Activated T-cell treated with anti-CD3 and anti-CD28 coated beads, Interleukin-2, amount 50 U/mL, for 1 hour (primary cell): Measurements from ENCODE around the gene HOXC9.

Experiments used
- DNase-seq: peaks from one replicate; pipeline ENCODE4 v3.0.0-alpha.2; 2020

Gene HOXC9

DNA sequence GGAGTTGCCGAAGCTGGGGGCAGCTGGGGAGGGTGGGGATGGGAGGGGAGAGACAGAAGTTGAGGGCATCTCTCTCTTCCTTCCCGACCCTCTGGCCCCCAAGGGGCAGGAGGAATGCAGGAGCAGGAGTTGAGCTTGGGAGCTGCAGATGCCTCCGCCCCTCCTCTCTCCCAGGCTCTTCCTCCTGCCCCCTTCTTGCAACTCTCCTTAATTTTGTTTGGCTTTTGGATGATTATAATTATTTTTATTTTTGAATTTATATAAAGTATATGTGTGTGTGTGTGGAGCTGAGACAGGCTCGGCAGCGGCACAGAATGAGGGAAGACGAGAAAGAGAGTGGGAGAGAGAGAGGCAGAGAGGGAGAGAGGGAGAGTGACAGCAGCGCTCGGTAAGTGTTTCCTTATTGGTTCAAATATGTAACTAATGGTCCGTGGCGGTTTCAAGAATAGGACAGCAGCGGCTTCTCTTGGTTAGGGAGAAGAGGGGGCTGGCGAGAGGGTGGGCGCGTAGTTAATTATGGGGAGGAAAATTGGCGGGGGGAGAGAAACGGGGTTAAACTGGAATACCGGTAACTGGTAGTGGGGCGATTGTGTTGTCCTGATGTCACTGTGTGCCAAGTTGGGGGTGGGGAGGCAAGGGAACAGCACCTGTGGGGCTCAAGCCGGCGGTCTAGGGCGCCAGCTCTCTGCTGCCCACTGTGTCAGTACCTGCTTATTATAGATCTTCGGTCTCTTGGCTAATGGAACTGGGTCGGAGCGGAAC is 17.2 kb downstream of the HOXC9 start:
- DNase-seq, result no peak

GRCh38 chr12:54017878-54018467 is 18.0 kb downstream of the HOXC9 start:
- peak; percentile 69 for DNase-seq

- DNase-seq, result no peak
These were observed 18.6 kb downstream of the HOXC9 start for GRCh38 chr12:54018468-54018984.

DNA sequence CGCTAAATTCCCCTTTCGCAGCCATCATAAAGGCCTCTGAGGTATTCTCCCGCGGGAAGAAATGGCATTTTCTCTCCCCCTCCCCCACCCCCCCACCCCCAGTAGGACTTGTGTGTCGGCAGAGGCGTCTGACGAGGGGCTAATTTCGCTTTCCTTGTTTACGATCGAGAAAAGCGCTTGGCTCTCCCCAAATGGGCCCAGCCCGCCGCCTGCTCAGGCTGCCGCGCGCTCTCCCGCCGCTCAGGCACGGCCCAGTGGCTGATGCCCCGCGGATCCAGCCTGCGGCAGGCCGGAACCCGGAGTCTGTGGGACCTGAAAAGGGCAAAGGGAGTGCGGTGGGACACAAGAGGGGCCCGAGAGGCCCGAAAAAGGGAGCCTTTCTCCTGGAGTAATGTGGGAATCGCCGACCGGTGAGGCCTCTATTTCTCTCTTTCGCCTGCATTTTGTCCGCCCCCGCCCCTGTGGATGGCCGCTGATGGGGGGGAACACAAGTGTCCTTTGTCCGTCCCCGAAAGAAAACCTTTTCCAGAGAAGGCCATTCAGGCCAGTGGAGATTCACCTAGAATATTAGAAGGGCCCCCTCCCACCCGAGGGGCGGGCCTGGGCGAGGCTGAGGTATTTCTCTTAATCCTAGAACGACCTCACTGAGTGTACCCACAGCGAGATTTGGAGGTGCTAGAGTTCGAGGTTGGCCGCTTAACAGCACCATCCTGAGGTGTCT is 19.3 kb downstream of the HOXC9 start:
- no peak for DNase-seq

DNA sequence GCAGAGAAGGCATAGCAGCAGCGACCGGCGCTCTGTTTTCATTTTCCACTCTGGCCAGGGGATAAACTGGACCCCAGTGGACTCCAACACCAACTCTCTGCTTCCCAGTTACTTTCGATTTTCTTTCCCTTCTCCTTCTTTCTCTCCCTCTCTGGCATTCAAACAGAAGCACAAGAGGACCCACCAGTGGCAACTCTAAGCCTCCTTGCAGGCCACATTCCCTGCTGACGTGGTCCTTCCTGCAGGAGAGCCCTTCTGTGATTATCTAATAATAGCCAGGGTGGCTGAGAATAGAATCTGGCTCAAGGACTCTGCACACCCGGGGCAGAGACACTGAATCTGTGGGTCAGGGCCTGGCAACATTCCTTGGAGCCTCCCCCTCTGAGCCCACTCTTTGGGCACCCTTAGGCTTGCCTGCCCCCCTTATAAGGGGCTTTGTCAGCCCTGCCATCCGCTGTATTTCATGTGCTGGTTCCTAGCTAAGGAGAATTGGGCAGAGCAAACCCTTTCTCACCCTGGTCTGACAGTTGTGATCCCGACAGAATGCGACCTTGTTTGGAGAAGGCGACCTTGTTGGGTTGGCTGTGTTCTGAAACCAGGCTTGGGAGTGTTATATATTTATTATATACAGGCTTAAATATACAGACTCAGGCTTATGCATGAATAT is 20.1 kb downstream of the HOXC9 start:
- no peak for DNase-seq

DNA sequence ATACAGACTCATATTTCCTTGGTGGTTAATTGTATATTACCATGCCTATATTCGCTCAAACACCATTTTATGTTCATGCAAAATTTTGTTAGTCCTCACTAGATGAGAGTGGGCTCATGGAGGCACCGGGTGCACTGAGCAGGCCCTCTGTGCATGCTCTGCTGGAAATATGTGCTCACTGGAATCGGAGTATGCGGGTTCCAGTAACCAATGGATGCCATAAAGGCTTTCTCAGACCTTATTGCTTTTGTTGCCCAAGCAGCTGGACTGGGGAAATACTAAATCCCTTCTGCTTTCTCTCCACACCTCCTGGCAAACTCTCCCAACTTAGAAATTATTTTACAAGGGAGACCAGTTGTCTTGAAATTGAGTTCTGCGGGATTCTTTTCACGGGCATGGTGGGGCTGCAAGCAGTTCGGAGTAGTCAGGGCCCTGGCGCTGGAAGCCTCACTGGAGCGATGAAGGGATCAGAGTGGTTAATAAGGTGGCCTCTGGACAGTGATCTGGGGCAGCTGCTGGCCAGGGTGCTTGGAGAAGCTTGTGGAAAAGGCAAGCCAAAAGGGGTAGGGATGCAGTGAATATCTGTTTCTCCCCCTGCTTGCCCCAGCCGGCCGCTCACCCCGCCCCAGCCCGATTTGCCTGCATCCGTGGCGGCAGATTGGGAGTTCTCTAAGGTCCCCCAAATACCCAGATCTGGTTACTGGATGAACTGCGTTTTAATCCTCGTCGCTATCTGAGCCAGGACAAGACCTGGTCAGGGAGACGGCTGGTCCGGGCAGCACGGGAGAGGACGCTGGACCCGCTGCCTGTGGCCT is 20.8 kb downstream of the HOXC9 start:
- no peak for DNase-seq

- no peak for DNase-seq
These were observed 21.6 kb downstream of the HOXC9 start for GRCh38 chr12:54021432-54022013.

GRCh38 chr12:54022960-54023884 is 23.3 kb downstream of the HOXC9 start:
- DNase-seq, result no peak

- no peak for DNase-seq
These were observed 24.2 kb downstream of the HOXC9 start for GRCh38 chr12:54024127-54024526.

DNA sequence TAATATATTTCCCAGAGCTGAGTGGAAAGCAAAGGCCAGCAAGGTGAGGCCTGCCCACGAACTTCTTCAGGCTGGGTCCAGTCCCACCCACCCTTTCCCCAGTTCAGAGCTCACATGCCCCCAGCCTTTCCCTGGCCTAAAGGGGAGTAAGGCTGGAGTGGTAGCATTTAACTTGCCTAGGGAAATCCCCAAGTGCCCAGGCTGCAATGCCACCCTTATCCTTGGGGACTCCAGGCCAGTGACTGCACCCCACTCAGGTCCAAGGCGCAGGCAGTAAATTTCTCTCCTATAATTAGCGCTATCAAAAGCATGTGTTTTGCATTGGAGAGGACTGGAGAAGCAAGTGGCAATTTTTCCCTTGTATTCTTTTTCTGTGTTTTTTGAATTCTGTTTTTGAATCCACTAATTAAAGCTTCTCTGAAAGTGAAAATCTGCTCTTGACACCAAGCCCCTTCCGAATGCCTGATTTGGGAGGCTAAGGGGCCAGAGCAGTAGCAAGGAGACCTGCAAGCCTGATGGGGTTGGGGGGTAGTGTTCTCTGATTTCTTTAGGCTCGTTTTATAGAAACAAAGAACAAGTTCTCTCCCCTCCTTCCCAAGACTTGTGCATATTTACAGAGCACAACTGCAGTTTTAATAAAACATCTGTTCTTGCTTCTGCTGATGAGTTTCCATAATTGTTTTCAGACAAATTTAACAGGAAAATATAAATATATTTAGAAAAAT is 24.8 kb downstream of the HOXC9 start:
- DNase-seq, result no peak

DNA sequence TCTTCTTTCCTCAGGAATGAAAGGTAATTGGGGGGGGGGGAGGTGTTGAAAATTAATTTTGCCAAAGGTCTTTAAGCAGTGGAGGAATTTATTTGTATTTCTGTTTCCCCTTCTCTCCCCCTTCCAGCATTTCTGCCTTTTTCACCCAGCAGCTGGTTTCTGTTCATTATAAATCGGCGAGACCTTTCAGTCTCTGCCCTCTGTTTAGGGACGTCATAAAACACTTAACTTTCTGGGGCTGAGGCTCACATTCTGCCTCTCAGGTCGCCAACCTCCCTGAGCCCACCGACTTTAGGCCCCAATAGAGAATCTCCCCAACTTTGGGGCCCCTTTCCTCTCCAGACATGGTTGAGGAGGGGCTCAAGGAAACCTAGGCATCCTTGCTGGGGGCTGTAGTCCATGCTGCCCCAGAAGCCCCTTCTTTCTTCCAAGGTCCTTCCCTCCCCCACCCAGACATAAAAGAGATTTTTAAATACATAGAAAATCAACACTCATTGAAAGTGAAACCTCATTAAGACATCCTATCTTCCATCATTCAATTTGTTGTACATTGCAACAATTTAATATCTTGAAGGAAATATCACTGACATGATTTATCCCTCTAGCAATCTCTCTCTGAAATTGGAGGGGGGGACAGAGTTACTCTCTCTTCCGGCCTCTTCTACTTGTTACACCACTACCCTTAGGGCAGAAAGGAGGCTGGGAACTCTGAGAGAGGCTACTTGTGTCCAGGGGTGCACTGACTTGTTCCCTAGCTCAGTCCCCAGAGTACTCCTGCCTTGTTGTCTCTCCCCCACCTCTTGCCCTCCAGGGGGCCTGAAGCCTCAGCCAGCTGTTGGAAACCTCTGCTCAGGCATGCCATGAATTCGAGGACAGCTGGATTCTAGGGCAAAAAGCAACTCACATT is 25.8 kb downstream of the HOXC9 start:
- no peak for DNase-seq

DNA sequence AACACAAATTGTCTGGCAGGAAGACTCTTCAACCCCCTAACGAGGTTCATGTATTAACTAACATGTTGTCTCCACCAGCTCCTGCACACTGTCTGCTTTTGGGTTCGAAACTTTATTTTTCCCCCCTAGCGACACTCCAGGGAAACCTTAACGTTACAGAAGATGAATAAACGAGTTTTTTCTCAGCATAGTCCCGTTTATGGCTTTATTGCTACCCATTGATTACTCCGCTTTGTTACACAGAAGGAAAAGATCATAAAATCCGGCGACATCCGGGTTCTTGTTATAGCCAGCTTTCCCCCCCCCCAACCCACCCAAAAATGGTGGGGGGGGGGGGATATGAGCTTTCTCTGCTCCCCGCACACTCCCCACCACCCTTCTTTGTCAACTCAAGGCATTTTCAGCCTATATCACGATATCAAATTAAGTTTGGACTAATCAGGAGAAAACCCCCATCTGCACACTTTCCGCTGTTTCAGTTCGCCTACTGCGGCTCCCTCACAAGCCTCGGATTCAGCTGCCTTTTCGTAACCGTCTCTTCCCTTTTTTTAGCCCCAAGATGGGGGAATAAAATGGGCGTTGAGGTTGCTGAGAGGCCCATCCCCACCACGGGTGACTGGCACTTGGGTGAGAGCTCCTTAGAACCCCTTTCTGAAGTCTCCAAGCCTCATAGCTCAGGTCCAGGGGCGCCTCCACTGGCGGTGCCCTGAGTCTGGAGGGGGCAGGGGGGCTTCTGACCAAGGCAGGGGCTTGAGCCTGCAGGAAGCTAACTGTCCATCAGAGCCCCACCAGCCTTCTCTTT is 26.9 kb downstream of the HOXC9 start:
- DNase-seq, result no peak

DNA sequence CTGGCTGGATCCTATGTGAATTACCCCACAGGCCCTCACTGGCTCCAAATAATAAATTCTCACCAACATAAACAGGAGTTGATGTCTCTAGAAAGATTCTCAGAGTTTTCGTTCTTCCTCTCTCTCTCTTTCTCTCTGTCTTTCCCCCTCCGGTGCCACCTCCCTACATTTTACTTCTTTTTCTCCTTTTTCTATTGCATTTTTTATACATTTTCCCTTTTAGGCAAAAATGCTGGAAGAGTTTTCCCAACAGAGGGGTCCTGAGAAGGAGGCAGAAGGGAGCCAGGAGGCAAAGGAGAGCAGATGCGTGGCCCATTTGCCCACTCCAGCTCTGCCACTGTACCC is 27.5 kb downstream of the HOXC9 start:
- DNase-seq, result no peak

- DNase-seq, result no peak
These were observed 28.6 kb downstream of the HOXC9 start, which contains the start of gene HOXC6 for GRCh38 chr12:54028314-54029201. TSS of gene HOXC6 (plus strand) at chr12:54028440. CDS start at chr12:54028522, 82 bp downstream.

DNA sequence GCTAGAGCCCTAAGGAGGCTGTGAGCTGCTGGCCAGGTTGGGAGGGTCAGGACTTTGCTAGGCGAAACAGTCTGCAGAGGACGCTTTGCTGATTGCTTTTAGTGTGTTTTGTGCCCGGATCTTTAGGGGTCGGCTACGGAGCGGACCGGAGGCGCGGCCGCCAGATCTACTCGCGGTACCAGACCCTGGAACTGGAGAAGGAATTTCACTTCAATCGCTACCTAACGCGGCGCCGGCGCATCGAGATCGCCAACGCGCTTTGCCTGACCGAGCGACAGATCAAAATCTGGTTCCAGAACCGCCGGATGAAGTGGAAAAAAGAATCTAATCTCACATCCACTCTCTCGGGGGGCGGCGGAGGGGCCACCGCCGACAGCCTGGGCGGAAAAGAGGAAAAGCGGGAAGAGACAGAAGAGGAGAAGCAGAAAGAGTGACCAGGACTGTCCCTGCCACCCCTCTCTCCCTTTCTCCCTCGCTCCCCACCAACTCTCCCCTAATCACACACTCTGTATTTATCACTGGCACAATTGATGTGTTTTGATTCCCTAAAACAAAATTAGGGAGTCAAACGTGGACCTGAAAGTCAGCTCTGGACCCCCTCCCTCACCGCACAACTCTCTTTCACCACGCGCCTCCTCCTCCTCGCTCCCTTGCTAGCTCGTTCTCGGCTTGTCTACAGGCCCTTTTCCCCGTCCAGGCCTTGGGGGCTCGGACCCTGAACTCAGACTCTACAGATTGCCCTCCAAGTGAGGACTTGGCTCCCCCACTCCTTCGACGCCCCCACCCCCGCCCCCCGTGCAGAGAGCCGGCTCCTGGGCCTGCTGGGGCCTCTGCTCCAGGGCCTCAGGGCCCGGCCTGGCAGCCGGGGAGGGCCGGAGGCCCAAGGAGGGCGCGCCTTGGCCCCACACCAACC is 29.8 kb downstream of the HOXC9 start:
- no peak for DNase-seq

GRCh38 chr12:54030442-54030801 is 30.5 kb downstream of the HOXC9 start:
- DNase-seq, result no peak
